Neural progenitor cell (in vitro differentiated cells): Measurements from ENCODE around the gene MAST1.

ENCODE experiments used
- EZH2phosphoT487 ChIP-seq: fragments of 200-600 bp; sonication (generic); IDR thresholded peaks from 2 replicates; pipeline ENCODE4 v1.6.1; 2017; ENCODE audit warnings: antibody characterized with exemption
- TF ChIP-seq, protein P1 (sequence below): fragments of 200-600 bp; sonication (generic); IDR thresholded peaks from 2 replicates; pipeline ENCODE4 v1.5.1; 2017; ENCODE audit warnings: antibody characterized with exemption, mild to moderate bottlenecking

DNA sequence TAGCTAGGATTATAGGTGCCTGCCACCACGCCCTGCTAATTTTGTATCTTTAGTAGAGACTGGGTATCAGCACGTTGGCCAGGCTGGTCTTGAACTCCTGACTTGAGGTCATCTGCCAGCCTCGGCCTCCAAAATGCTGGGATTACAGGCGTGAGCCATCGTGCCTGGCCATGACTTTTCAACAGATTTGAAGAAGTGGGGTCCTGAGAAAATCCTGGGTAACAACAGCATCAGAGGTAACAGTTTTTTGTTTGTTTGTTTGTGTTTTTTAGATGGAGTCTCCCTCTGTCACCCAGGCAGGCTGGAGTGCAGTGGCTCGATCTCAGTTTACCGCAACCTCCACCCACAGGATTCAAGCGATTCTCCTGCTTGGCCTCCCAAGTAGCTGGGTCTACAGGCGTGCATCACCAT is 43.3 kb upstream of the MAST1 start:
- TF ChIP-seq, protein P1, sequence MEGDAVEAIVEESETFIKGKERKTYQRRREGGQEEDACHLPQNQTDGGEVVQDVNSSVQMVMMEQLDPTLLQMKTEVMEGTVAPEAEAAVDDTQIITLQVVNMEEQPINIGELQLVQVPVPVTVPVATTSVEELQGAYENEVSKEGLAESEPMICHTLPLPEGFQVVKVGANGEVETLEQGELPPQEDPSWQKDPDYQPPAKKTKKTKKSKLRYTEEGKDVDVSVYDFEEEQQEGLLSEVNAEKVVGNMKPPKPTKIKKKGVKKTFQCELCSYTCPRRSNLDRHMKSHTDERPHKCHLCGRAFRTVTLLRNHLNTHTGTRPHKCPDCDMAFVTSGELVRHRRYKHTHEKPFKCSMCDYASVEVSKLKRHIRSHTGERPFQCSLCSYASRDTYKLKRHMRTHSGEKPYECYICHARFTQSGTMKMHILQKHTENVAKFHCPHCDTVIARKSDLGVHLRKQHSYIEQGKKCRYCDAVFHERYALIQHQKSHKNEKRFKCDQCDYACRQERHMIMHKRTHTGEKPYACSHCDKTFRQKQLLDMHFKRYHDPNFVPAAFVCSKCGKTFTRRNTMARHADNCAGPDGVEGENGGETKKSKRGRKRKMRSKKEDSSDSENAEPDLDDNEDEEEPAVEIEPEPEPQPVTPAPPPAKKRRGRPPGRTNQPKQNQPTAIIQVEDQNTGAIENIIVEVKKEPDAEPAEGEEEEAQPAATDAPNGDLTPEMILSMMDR: no peak
- TF ChIP-seq EZH2phosphoT487: no peak
